Body of pancreas (tissue), 4 donors: ENCODE measurements around the gene TFDP2. TPM values are rescaled to one million over a fixed set of nuclear protein-coding genes. Genes with fewer than 3 reads are reported as not detected.

Experiments used
- ATAC-seq: fragments of 150-250 bp; one replicate; pipeline ENCODE4 v1.9.1; 2016
- DNase-seq, 4 donors: peaks; one replicate each; pipeline ENCODE4 v3.0.0-alpha.2; 2019
- H3K27ac ChIP-seq, 4 donors: fragments of 200-600 bp; sonication (generic); 1 replicate in 3 of 4; 2 replicates in 1 of 4; pipeline versions ENCODE4 v1.5.1 to v1.6.1; 2016 to 2019; ENCODE audit warnings: mild to moderate bottlenecking in 1 of 4, mixed read lengths in 1 of 4, moderate library complexity in 1 of 4
- H3K27me3 ChIP-seq, 2 donors: fragments of 200-600 bp; sonication (generic); one replicate each; pipeline ENCODE4 v1.6.0; 2016; ENCODE audit warnings: mild to moderate bottlenecking in 1 of 2
- H3K36me3 ChIP-seq, 2 donors: fragments of 200-600 bp; sonication (generic); replicated peaks in 1 of 2; 2 replicates each; pipeline ENCODE4 v1.5.1; 2016; ENCODE audit warnings: low read depth in 2 of 2; ENCODE audit not compliant: insufficient read depth in 1 of 2
- H3K4me1 ChIP-seq: fragments of 200-600 bp; sonication (generic); one replicate; pipeline ENCODE4 v1.6.0; 2016
- H3K4me3 ChIP-seq, 2 donors: fragments of 200-600 bp; sonication (generic); 1 replicate in 1 of 2; 2 replicates in 1 of 2; pipeline ENCODE4 v1.5.1; 2016 to 2019
- H3K9me3 ChIP-seq, 3 donors: fragments of 200-600 bp; sonication (generic); 1 replicate in 2 of 3; 2 replicates in 1 of 3; pipeline ENCODE4 v1.5.1; 2016
- POLR2A ChIP-seq, 3 donors: fragments of 450-650 bp; IDR thresholded peaks; one replicate each; pipeline ENCODE4 v1.6.1; 2016; ENCODE audit warnings: antibody characterized with exemption in 3 of 3, mild to moderate bottlenecking in 2 of 3
- WGBS, 2 donors: methylation state at CpG; one replicate each; pipeline ENCODE4 v1.1.5; 2017; 5-methylcytosine and 5-hydroxymethylcytosine counted together
- intact Hi-C: fragments of 100-400 bp; cut with DNase I; formaldehyde crosslinking; loops from one replicate; pipeline ENCODE4 v1.15.1; 2023
- total RNA-seq, 2 donors: library from RNA; depleted of rRNA; stranded (reverse); fragments of >200 nt; gene quantifications; one replicate each; pipeline ENCODE4 v1.1.0, GENCODE V29; 2016
- TF ChIP-seq, protein P1 (sequence below), 7 experiments: fragments of 450-650 bp in 4 of 7; fragments of 200-600 bp in 3 of 7; sonication (generic) in 3 of 7; IDR thresholded peaks; one replicate each; pipeline ENCODE4 v1.5.1; 2016 to 2019; ENCODE audit warnings: antibody characterized with exemption in 7 of 7

TFDP2 gene
- total RNA-seq, 2 donors from 2014 or later: 8.9 to 21.5 TPM

DNA sequence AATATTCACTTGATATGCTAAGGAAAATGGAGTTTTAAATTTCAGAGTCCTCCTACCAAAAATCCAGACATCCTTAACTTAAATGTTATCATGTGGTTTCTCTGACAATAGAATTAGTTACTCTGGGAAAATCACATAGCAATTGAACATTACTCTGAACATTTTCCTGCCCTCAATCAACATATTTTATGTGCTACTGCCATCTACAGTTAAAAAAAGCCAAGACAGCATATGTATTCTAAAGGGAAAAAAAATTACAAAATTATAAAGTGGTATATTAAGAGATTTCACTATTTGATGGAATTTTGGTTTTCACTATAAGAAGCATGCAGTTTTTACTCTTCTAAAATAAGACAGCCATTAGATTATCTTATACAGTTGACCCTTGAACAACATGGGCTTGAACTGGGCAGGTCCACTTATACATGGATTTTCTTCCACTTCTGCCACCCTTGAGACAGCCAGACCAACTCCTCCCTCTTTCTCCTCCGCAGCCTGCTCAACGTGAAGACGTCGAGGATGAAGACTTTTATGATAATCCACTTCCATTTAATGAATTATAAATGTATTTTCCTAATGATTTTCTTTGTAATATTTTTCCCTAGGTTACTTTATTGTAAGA is 150.6 kb downstream of the TFDP2 start:
- ATAC-seq (no peak), DNase-seq (no peak)
- TF ChIP-seq, protein P1, sequence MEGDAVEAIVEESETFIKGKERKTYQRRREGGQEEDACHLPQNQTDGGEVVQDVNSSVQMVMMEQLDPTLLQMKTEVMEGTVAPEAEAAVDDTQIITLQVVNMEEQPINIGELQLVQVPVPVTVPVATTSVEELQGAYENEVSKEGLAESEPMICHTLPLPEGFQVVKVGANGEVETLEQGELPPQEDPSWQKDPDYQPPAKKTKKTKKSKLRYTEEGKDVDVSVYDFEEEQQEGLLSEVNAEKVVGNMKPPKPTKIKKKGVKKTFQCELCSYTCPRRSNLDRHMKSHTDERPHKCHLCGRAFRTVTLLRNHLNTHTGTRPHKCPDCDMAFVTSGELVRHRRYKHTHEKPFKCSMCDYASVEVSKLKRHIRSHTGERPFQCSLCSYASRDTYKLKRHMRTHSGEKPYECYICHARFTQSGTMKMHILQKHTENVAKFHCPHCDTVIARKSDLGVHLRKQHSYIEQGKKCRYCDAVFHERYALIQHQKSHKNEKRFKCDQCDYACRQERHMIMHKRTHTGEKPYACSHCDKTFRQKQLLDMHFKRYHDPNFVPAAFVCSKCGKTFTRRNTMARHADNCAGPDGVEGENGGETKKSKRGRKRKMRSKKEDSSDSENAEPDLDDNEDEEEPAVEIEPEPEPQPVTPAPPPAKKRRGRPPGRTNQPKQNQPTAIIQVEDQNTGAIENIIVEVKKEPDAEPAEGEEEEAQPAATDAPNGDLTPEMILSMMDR (IDR thresholded peaks at IDR 0.05): peak in 5 of 7 experiments; percentile 14 to 35 (median 33)
- TF ChIP-seq POLR2A (IDR thresholded peaks at IDR 0.05): no peak
- intact Hi-C loops: no loop called here
- Histone ChIP-seq H3K27me3 (no peaks in the 10 kb centered on the region), H3K36me3 (no peaks in the 10 kb centered on the region), H3K27ac (no peak overlapping the region), H3K9me3 (no peaks in the 10 kb centered on the region), H3K4me3 (no peak overlapping the region), H3K4me1 (peaks cover 6% of the 10 kb centered on the region)
- WGBS, 2 donors: 72 to 77% methylated on average over 4 of the region's 4 CpGs

DNA sequence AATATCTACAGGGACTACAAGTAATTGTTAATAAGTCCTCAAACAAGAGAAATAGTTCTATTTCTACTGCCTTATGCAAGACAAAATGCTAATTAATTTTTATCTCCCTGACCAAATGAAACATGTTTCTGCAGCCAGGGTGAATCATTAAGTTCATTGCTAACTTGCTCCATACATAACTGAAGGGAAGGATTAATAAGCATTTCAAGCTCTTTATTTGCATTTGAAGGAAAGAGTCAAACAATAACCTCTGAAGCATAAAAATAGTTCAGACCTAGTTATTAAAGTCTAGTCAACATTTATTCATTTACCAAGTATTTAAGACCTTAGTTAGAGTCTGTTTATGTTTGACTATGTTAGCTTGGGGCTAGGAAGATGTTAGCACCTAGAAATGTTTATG is 152.9 kb downstream of the TFDP2 start:
- H3K27ac ChIP-seq: no peak overlapping the region

DNA sequence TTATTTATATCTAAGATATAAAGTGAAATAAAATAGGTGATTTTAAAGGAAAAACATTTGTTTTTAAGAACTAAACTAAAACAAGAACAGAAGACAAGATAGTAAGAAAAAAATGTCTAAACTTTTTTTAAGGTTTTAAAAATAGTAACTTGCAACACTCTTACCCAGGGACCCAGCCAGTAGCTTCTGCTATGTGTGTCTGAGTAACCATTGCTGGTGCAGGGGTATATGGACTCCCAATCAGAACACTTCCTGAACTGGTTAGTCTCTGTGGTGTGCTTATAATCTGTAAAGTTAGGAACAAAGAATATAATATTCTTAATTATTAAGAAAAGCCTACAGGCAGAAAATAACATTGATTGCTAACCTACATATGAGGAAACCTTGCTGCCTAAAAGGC is 154.5 kb downstream of the TFDP2 start:
- no peak overlapping the region for H3K4me3 ChIP-seq
- peaks cover 7% of the 10 kb centered on the region for H3K4me1 ChIP-seq
- no peak for ATAC-seq
- H3K36me3 ChIP-seq: no peaks in the 10 kb centered on the region
- DNase-seq: no peak
- TF ChIP-seq POLR2A (IDR thresholded peaks at IDR 0.05): no peak
- TF ChIP-seq, protein P1 (IDR thresholded peaks at IDR 0.05): no peak
- intact Hi-C loops: no loop called here
- H3K9me3 ChIP-seq: no peaks in the 10 kb centered on the region
- H3K27me3 ChIP-seq: no peaks in the 10 kb centered on the region
- H3K27ac ChIP-seq: no peak overlapping the region

More for the DNA sequence above, 152.9 kb downstream of the TFDP2 start:
- Histone ChIP-seq H3K4me1 (peaks cover 7% of the 10 kb centered on the region), H3K27me3 (no peaks in the 10 kb centered on the region), H3K4me3 (no peak overlapping the region), H3K36me3 (no peaks in the 10 kb centered on the region), H3K9me3 (no peaks in the 10 kb centered on the region)
- intact Hi-C loops: no loop called here
- no peak for TF ChIP-seq POLR2A (IDR thresholded peaks at IDR 0.05)
- TF ChIP-seq, protein P1 (IDR thresholded peaks at IDR 0.05): no peak
- ATAC-seq: no peak
- no peak for DNase-seq

DNA sequence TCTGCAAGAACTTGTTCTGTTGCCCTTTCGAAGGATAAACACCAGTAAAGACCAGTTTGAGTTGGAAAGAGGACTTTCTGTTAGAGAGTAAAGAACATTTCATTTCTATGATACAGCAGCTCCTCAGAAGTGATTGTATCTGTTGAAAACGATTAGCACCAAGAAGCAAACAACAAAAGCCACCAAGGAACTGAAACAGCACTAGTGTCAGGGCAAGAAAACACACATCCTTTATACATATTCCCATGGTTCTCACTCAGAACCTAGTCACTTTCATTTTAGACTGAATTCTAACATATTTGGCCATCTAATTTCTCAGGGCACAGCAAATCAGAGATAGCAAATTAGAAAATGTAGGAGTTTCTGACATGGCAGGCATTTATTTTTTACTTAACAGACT is 156.8 kb downstream of the TFDP2 start:
- TF ChIP-seq, protein P1 (IDR thresholded peaks at IDR 0.05): no peak
- no peak for TF ChIP-seq POLR2A (IDR thresholded peaks at IDR 0.05)
- Histone ChIP-seq H3K27ac (no peak overlapping the region), H3K9me3 (no peaks in the 10 kb centered on the region), H3K4me3 (no peak overlapping the region), H3K36me3 (no peaks in the 10 kb centered on the region), H3K27me3 (no peaks in the 10 kb centered on the region), H3K4me1 (peaks cover 7% of the 10 kb centered on the region)
- DNase-seq (no peak), ATAC-seq (no peak)
- 76 to 77% methylated on average over 2 of the region's 2 CpGs for WGBS, 2 donors
- intact Hi-C loops: no loop called here

DNA sequence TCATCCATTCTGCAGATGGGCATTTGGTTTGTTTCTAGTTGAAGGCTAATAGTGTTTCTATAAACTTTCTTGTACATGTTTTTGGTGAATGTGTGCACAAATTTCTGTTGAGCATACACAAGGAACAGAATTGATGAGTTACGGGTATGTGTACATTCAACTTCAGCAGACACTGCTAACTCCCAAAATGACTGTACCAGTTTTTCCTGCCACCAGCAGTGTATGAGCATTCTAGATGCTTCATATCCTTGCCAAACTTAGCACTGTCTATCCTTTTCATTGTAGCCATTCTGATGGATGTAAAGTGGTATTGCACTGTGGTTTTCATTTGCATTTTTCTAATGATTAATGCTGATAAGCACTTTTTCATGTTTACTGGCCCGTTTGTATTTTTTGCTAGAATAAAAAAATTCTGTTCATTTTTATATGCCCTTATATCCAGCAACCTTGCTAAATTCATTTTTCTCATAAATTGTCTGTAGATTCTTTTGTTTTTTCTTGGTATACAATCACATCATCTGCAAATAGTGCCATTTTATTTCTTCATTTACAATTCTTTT is 162.7 kb downstream of the TFDP2 start:
- H3K9me3 ChIP-seq: no peaks in the 10 kb centered on the region
- no peak overlapping the region for H3K4me3 ChIP-seq
- no peak for DNase-seq
- no peaks in the 10 kb centered on the region for H3K36me3 ChIP-seq
- H3K27me3 ChIP-seq: no peaks in the 10 kb centered on the region
- no peak overlapping the region for H3K27ac ChIP-seq
- 67 to 70% methylated on average over 2 of the region's 2 CpGs for WGBS, 2 donors
- intact Hi-C loops: no loop called here
- no peak for ATAC-seq
- no peaks in the 10 kb centered on the region for H3K4me1 ChIP-seq
- TF ChIP-seq, protein P1 (IDR thresholded peaks at IDR 0.05): no peak
- no peak for TF ChIP-seq POLR2A (IDR thresholded peaks at IDR 0.05)
